OCI-LY3 (cell line): ENCODE data around the gene ASH1L.

ENCODE experiments used
- H2AFZ ChIP-seq: fragments of 200-600, 300-600 bp; shearing (Covaris generic); 2 replicates; pipeline ENCODE4 v1.6.0; 2014; ENCODE audit warnings: antibody characterized with exemption, low read depth, low read length
- H3K27ac ChIP-seq: fragments of 200-600, 300-600 bp; sonication (generic); 2 replicates; pipeline ENCODE4 v1.5.1; 2014; ENCODE audit warnings: mild to moderate bottlenecking, low read length, moderate library complexity, mixed read lengths
- H3K27me3 ChIP-seq: fragments of 200-600, 300-600 bp; sonication (generic); 2 replicates; pipeline ENCODE4 v1.6.1; 2014; ENCODE audit warnings: low read depth, low read length, mixed read lengths
- H3K36me3 ChIP-seq: fragments of 200-600, 300-600 bp; sonication (generic); replicated peaks from 2 replicates; pipeline ENCODE3; 2014; ENCODE audit warnings: low read depth, low read length, mixed read lengths
- H3K4me1 ChIP-seq: fragments of 300-600, 200-600 bp; sonication (generic); 2 replicates; pipeline ENCODE4 v1.6.1; 2014; ENCODE audit warnings: low read length, mixed read lengths
- H3K4me2 ChIP-seq: fragments of 200-600, 300-600 bp; sonication (generic); 2 replicates; pipeline ENCODE4 v1.6.1; 2014; ENCODE audit warnings: low read length, mixed read lengths
- H3K4me3 ChIP-seq: fragments of 300-600, 200-600 bp; sonication (generic); 2 replicates; pipeline ENCODE4 v1.5.1; 2014; ENCODE audit warnings: antibody characterized with exemption, mild to moderate bottlenecking, low read length, moderate library complexity
- H3K79me2 ChIP-seq: fragments of 300-600, 200-600 bp; shearing (Covaris generic); 2 replicates; pipeline ENCODE4 v1.6.1; 2014; ENCODE audit warnings: mild to moderate bottlenecking, low read length, mixed read lengths
- H3K9ac ChIP-seq: fragments of 300-600, 200-600 bp; shearing (Covaris generic); 2 replicates; pipeline ENCODE4 v1.6.0; 2014; ENCODE audit warnings: mild to moderate bottlenecking, low read length, moderate library complexity
- H3K9me3 ChIP-seq: fragments of 200-600, 300-600 bp; shearing (Covaris generic); 2 replicates; pipeline ENCODE4 v1.6.1; 2014; ENCODE audit warnings: low read length, mixed read lengths; ENCODE audit not compliant: insufficient read depth
- H4K20me1 ChIP-seq: fragments of 200-600, 300-600 bp; sonication (generic); 2 replicates; pipeline ENCODE4 v1.6.1; 2016; ENCODE audit warnings: low read length, mixed read lengths; ENCODE audit not compliant: insufficient read depth
- EZH2phosphoT487 ChIP-seq: fragments of 200-600 bp; shearing (Covaris generic); IDR thresholded peaks from 2 replicates; pipeline ENCODE4 v1.6.1; 2018; ENCODE audit warnings: antibody characterized with exemption, mixed run types, low read depth
- TF ChIP-seq, protein P1 (sequence below): fragments of 200-600, 300-600 bp; sonication (generic); IDR thresholded peaks from 2 replicates; pipeline ENCODE4 v1.5.1; 2014; ENCODE audit warnings: antibody characterized with exemption, low read length, low read depth

ASH1L gene

DNA sequence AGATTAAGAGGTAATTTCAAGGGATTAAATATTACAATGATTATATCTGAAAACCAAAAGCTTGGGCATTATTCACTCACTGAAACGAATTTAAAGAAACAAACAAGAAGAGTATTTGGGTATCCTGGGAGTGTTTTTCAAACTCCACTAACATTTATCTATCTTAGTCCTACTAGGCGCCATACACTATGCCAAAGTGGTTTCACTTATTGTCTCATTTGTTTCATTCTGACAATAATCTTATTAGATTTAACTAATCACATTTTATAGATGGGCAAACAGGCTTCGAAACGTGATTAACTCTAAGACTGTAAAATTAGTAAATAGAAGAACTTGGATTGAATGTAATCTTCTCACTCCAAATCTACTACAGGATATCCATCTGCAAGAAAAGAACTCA lies 25.4 kb downstream of the ASH1L start:
- Histone ChIP-seq H3K9me3 (no peaks in the 10 kb centered on the region), H3K36me3 (peaks cover 4% of the 10 kb centered on the region), H3K27me3 (no peaks in the 10 kb centered on the region), H3K4me2 (no peak overlapping the region), H3K79me2 (peaks cover 95% of the 10 kb centered on the region), H3K9ac (no peak overlapping the region), H3K4me1 (peaks cover 19% of the 10 kb centered on the region), H3K4me3 (no peak overlapping the region), H2AFZ (no peak overlapping the region), H3K27ac (no peak overlapping the region; the same call in 1 of the 2 replicates), H4K20me1 (peaks cover 62% of the 10 kb centered on the region)
- no peak for TF ChIP-seq EZH2phosphoT487
- TF ChIP-seq, protein P1, sequence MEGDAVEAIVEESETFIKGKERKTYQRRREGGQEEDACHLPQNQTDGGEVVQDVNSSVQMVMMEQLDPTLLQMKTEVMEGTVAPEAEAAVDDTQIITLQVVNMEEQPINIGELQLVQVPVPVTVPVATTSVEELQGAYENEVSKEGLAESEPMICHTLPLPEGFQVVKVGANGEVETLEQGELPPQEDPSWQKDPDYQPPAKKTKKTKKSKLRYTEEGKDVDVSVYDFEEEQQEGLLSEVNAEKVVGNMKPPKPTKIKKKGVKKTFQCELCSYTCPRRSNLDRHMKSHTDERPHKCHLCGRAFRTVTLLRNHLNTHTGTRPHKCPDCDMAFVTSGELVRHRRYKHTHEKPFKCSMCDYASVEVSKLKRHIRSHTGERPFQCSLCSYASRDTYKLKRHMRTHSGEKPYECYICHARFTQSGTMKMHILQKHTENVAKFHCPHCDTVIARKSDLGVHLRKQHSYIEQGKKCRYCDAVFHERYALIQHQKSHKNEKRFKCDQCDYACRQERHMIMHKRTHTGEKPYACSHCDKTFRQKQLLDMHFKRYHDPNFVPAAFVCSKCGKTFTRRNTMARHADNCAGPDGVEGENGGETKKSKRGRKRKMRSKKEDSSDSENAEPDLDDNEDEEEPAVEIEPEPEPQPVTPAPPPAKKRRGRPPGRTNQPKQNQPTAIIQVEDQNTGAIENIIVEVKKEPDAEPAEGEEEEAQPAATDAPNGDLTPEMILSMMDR = no peak

DNA sequence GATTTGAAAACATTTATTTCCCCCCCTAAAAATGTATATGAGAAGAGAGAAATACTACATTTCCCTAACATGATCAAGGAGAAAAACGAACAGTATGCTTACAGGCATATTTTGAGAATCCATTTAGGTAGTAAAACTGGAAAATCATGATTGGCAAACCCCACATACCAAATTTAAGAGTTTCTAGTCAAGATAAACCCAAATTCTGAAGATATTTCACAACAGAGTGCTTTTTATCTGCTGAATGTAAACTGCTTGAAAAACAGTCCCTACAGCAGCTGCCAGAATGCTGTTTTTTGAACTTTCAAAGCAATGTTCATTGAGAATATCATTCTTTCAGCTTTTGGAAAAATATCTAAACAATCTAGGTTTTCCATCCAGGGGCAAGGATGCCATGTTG lies 31.0 kb downstream of the ASH1L start:
- Histone ChIP-seq H3K36me3 (peaks cover 4% of the 10 kb centered on the region), H3K79me2 (peaks cover 96% of the 10 kb centered on the region), H3K27me3 (no peaks in the 10 kb centered on the region), H3K4me2 (no peak overlapping the region), H4K20me1 (peaks cover 73% of the 10 kb centered on the region), H2AFZ (no peak overlapping the region), H3K27ac (no peak overlapping the region), H3K4me3 (no peak overlapping the region), H3K9me3 (no peaks in the 10 kb centered on the region), H3K9ac (no peak overlapping the region), H3K4me1 (peaks cover 42% of the 10 kb centered on the region)
- no peak for TF ChIP-seq EZH2phosphoT487
- TF ChIP-seq, protein P1 = no peak

DNA sequence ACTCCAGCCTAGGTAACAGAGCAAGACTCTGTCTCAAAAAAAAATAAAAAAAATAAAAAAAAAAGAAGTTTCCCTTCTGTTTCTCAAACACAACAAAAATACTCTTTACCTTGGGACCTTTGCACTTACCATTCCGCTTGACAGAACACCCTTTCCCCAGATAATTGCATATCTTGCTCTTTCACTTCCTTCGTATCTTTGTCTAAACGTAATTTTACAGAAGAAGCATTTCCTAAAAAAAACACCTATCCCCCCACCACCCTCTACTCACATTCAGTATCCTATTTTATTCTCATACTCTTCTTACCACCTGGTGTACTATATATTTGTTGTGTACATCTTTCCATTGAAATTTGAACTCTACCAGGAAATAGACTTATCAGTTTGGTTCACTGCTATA lies 32.7 kb downstream of the ASH1L start:
- H3K4me2 ChIP-seq = peak overlapping the region; percentile 72
- no peak overlapping the region for H2AFZ ChIP-seq
- no peak overlapping the region for H3K9ac ChIP-seq
- no peaks in the 10 kb centered on the region for H3K9me3 ChIP-seq
- TF ChIP-seq EZH2phosphoT487 = no peak
- TF ChIP-seq, protein P1 = no peak
- peaks cover 72% of the 10 kb centered on the region for H4K20me1 ChIP-seq
- peak overlapping the region; percentile 50 for H3K27ac ChIP-seq
- peaks cover 30% of the 10 kb centered on the region for H3K4me1 ChIP-seq
- peaks cover 94% of the 10 kb centered on the region for H3K79me2 ChIP-seq
- H3K27me3 ChIP-seq = no peaks in the 10 kb centered on the region
- peaks cover 4% of the 10 kb centered on the region for H3K36me3 ChIP-seq
- peak overlapping the region; percentile 59 for H3K4me3 ChIP-seq

DNA sequence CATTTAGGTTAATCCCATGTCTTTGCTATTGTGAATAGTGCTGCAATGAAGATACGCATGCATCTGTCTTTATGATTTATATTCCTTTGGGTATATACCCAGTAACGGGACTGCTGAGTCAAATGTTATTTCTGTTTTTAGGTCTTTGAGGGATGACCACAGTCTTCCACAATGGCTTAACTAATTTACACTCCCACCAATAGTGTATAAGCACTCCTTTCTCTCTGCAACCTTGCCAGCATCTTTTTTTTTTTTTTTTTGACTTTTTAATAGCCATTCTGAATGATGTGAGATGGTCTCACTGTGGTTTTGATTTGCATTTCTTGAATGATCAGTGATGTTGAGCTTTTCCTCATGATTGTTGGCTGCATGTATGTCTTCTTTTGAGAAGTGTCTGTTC lies 33.5 kb downstream of the ASH1L start:
- peaks cover 4% of the 10 kb centered on the region for H3K36me3 ChIP-seq
- H3K9me3 ChIP-seq = no peaks in the 10 kb centered on the region
- peaks cover 68% of the 10 kb centered on the region for H4K20me1 ChIP-seq
- H3K4me3 ChIP-seq = no peak overlapping the region
- peak overlapping the region; percentile 72 for H3K4me2 ChIP-seq
- no peak overlapping the region for H3K9ac ChIP-seq
- H2AFZ ChIP-seq = no peak overlapping the region
- TF ChIP-seq, protein P1 = no peak
- TF ChIP-seq EZH2phosphoT487 = no peak
- peaks cover 30% of the 10 kb centered on the region for H3K4me1 ChIP-seq
- no peaks in the 10 kb centered on the region for H3K27me3 ChIP-seq
- H3K27ac ChIP-seq = no peak overlapping the region; the same call in 1 of the 2 replicates
- peaks cover 94% of the 10 kb centered on the region for H3K79me2 ChIP-seq
